Kidney epithelial cell (primary cell): Measurements from ENCODE around the gene COL13A1. TPM values are rescaled to one million over a fixed set of nuclear protein-coding genes. Genes with fewer than 3 reads are reported as not detected.

ENCODE experiments used
- DNase-seq: peaks from one replicate; pipeline ENCODE4 v3.0.0-alpha.2; 2010; ENCODE audit warnings: low read depth
- H3K27me3 ChIP-seq: 2 replicates; pipeline ENCODE4 v1.6.0; 2011; ENCODE audit warnings: low read length; ENCODE audit not compliant: control insufficient read depth, insufficient read depth
- H3K36me3 ChIP-seq: 2 replicates; pipeline ENCODE4 v1.5.1; 2011; ENCODE audit warnings: low read length; ENCODE audit not compliant: control insufficient read depth, insufficient read depth
- H3K4me3 ChIP-seq: 2 replicates; pipeline ENCODE4 v1.5.1; 2011; ENCODE audit warnings: low read depth, mild to moderate bottlenecking, control low read depth, low read length
- CTCF ChIP-seq: IDR thresholded peaks from 2 replicates; pipeline ENCODE4 v1.5.1; 2011; ENCODE audit warnings: mild to moderate bottlenecking, moderate library complexity, low read length, control low read depth, inconsistent platforms; ENCODE audit not compliant: insufficient read depth, poor library complexity, severe bottlenecking
- total RNA-seq: library from RNA; depleted of rRNA; stranded (reverse); fragments of >200 nt; gene quantifications from 2 replicates; pipeline ENCODE4 v1.2.3, GENCODE V29; 2015

COL13A1 gene
- total RNA-seq, 1 donor from 2014 or later = 1.7 TPM

- H3K36me3 ChIP-seq = no peaks in the 10 kb centered on the region
- H3K27me3 ChIP-seq = no peaks in the 10 kb centered on the region
- no peak overlapping the region for H3K4me3 ChIP-seq
- no peak for TF ChIP-seq CTCF
- DNase-seq = no peak
Measured at GRCh38 chr10:69815104-69815503, 13.4 kb downstream of the COL13A1 start.

GRCh38 chr10:69816521-69816920, 14.8 kb downstream of the COL13A1 start:
- no peak for DNase-seq
- TF ChIP-seq CTCF = no peak
- H3K4me3 ChIP-seq = no peak overlapping the region
- no peaks in the 10 kb centered on the region for H3K27me3 ChIP-seq
- no peaks in the 10 kb centered on the region for H3K36me3 ChIP-seq

GRCh38 chr10:69817078-69817581, 15.4 kb downstream of the COL13A1 start:
- TF ChIP-seq CTCF = no peak

GRCh38 chr10:69818676-69819239, 17.1 kb downstream of the COL13A1 start:
- DNase-seq = no peak
- TF ChIP-seq CTCF = no peak
- Histone ChIP-seq H3K27me3 (no peaks in the 10 kb centered on the region), H3K4me3 (no peak overlapping the region), H3K36me3 (no peaks in the 10 kb centered on the region)

More at GRCh38 chr10:69817078-69817581, 15.4 kb downstream of the COL13A1 start:
- H3K36me3 ChIP-seq = no peaks in the 10 kb centered on the region
- no peak overlapping the region for H3K4me3 ChIP-seq
- H3K27me3 ChIP-seq = no peaks in the 10 kb centered on the region
- no peak for DNase-seq

- no peak for TF ChIP-seq CTCF
- Histone ChIP-seq H3K27me3 (no peaks in the 10 kb centered on the region), H3K36me3 (no peaks in the 10 kb centered on the region), H3K4me3 (no peak overlapping the region)
- DNase-seq = no peak
Measured at GRCh38 chr10:69819716-69820506, 18.2 kb downstream of the COL13A1 start.
